Retinal pigment epithelial cell (primary cell): Measurements from ENCODE around the gene IL17REL.
"Not testable (repeated sequence)": the region's sequence is repeated elsewhere in the genome, so short reads cannot be mapped to it uniquely, and the experiment has no call there.

ENCODE experiments used
- DNase-seq: peaks from one replicate; pipeline ENCODE4 v3.0.0-alpha.2; 2010; ENCODE audit warnings: low read depth
- H3K4me3 ChIP-seq: 2 replicates; pipeline ENCODE4 v1.5.1; 2011; ENCODE audit warnings: mild to moderate bottlenecking, low read length, control low read depth, moderate library complexity
- TF ChIP-seq, protein P1 (sequence below): conservative IDR thresholded peaks from 2 replicates; pipeline ENCODE4 v1.5.1; 2011; ENCODE audit warnings: low read depth, low read length, control low read depth, inconsistent platforms

IL17REL gene

GRCh38 chr22:49948958-49949913 lies 63.3 kb downstream of the IL17REL start:
- TF ChIP-seq, protein P1, sequence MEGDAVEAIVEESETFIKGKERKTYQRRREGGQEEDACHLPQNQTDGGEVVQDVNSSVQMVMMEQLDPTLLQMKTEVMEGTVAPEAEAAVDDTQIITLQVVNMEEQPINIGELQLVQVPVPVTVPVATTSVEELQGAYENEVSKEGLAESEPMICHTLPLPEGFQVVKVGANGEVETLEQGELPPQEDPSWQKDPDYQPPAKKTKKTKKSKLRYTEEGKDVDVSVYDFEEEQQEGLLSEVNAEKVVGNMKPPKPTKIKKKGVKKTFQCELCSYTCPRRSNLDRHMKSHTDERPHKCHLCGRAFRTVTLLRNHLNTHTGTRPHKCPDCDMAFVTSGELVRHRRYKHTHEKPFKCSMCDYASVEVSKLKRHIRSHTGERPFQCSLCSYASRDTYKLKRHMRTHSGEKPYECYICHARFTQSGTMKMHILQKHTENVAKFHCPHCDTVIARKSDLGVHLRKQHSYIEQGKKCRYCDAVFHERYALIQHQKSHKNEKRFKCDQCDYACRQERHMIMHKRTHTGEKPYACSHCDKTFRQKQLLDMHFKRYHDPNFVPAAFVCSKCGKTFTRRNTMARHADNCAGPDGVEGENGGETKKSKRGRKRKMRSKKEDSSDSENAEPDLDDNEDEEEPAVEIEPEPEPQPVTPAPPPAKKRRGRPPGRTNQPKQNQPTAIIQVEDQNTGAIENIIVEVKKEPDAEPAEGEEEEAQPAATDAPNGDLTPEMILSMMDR = no peak
- DNase-seq = no peak
- H3K4me3 ChIP-seq = no peak overlapping the region

DNA sequence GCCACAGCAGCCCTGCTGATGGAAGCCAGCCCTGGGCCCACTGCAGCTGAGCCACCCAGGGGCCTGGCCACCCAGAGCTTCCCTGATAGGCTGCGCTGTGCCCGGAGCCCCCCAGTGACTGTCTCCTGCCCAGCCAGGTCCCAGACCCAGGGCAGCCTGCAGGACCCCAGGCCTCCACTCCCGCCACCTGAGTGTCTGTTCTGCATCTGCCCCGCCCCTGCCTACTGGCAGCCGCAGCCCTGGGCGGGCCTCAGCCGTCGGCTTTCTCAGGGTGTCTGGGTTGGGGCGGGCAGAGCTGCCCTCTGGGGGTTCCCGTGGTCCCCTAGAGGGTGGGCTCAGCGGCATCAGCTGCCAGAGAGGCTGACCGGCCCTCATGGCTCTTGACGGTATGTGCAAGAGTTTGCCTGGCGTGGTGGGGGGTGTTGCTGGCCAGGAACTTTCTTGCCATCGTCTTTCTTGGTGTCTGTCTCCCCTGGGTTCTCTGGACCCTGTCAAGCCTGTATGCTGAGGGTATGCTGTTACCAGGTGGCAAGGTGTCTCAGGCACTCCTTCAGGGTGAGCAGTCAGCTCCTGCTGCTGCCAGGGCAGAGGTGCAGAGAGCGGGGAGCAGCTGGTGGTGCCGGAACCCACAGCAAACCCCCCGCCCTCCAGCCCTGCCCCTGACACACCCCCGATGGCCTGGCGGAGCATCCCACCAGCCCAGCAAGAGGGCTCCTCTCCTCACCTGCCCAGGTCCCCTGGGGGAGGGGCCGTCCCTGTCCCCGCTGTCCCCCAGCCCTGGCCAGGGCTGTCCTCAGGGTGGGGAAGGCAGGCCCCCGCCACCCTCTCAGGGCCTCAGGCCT lies 64.2 kb downstream of the IL17REL start:
- DNase-seq = no peak
- H3K4me3 ChIP-seq = no peak overlapping the region
- TF ChIP-seq, protein P1 = no peak

DNA sequence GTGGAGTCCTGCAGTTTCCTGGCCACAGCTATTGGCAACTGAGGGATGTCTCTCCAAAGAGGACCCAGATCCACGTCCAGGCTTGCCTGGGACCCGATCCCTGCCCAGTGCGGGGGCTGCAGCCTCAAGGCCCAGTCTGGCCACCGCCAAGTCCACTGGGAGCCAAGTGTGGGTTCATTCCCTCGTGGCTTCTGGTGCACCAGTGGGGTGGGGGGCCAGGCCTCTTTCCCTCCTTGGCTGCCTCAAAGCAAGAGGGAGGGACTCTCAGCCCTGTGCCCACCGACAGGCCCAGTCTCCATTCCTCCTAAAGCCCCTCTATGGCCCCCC lies 65.3 kb downstream of the IL17REL start:
- TF ChIP-seq, protein P1 = no peak
- H3K4me3 ChIP-seq = no peak overlapping the region
- DNase-seq = no peak

DNA sequence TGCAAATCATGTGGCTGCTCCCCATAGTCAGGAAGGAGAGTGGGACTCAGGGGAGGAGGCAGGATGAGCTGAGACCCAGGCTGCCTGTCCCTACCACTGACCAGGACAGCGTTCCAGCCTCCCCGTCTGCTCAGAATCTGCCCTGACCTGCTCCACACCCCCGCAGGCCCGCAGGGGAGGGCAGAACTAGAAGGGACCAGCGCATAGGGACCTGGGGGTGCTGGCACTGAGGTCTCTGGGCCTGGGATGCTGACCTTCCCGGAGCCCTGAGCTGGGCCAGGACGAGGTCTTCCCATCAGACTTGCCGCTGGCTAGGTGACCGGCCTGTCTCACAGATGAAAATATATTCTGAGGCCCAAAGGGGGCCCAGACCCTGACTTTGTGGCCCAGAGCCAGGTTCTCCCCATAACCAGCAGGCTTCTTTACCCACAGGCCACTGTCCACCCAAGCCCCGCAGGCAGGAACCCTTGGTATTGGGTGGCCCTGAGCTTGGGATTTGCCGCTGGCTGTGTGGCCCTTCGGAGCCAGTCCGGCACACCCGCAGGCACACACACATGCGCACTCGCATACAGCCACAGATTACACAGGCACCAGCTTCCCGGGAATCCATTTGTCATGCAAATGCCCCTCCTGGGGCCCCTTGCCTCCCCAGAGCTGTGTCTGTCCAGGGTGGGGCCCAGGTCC lies 65.8 kb downstream of the IL17REL start:
- no peak for DNase-seq
- no peak overlapping the region for H3K4me3 ChIP-seq
- TF ChIP-seq, protein P1 = no peak

- not testable (repeated sequence) for H3K4me3 ChIP-seq, DNase-seq
Observed at GRCh38 chr22:49945042-49945794, 67.3 kb downstream of the IL17REL start.
